ENCODE results near the gene NIN. TPM values are rescaled to one million over a fixed set of nuclear protein-coding genes. Genes with fewer than 3 reads are reported as not detected.

NIN gene
- total RNA-seq, 1 experiment from 2014 or later = 7.1 TPM

- no peaks in the 10 kb centered on the region for H3K27me3 ChIP-seq
Observed at GRCh38 chr14:50676814-50677516, 154.0 kb downstream of the NIN start.

GRCh38 chr14:50675597-50675996, 155.4 kb downstream of the NIN start:
- no peak overlapping the region for H3K4me3 ChIP-seq
- H3K9me3 ChIP-seq = no peaks in the 10 kb centered on the region
- peak; percentile 19 for DNase-seq
- H3K27me3 ChIP-seq = no peaks in the 10 kb centered on the region
- H3K36me3 ChIP-seq = no peaks in the 10 kb centered on the region

More at GRCh38 chr14:50676814-50677516, 154.0 kb downstream of the NIN start:
- DNase-seq = no peak
- Histone ChIP-seq H3K36me3 (no peaks in the 10 kb centered on the region), H3K4me3 (no peak overlapping the region), H3K9me3 (no peaks in the 10 kb centered on the region)

GRCh38 chr14:50670866-50671256, 160.1 kb downstream of the NIN start:
- Histone ChIP-seq H3K27me3 (no peaks in the 10 kb centered on the region), H3K36me3 (no peaks in the 10 kb centered on the region), H3K9me3 (no peaks in the 10 kb centered on the region), H3K4me3 (no peak overlapping the region)
- DNase-seq = no peak

GRCh38 chr14:50670196-50670865, 160.6 kb downstream of the NIN start:
- H3K4me3 ChIP-seq = no peak overlapping the region
- no peaks in the 10 kb centered on the region for H3K27me3 ChIP-seq
- no peaks in the 10 kb centered on the region for H3K36me3 ChIP-seq
- H3K9me3 ChIP-seq = no peaks in the 10 kb centered on the region
- DNase-seq = no peak

Other genes with a start within 250 kb of the NIN start
- gene SAV1, start 162.9 kb downstream of the NIN start, total RNA-seq (2014; rRNA removed; shearing (Covaris generic); ENCODE audit: low replicate concordance) = 10.6 and 36.2 TPM in 2 replicates
- not detected in 2 replicates for gene ABHD12B, start 40.9 kb upstream of the NIN start, total RNA-seq (2014; rRNA removed; shearing (Covaris generic); ENCODE audit: low replicate concordance)
- gene PYGL, start 113.3 kb upstream of the NIN start, total RNA-seq (2014; rRNA removed; shearing (Covaris generic); ENCODE audit: low replicate concordance) = 0.63 and 2.3 TPM in 2 replicates

Data from MG63 (cell line).